ENCODE results near the gene LTB4R. TPM values are rescaled to one million over a fixed set of nuclear protein-coding genes. Genes with fewer than 3 reads are reported as not detected.

LTB4R gene

DNA sequence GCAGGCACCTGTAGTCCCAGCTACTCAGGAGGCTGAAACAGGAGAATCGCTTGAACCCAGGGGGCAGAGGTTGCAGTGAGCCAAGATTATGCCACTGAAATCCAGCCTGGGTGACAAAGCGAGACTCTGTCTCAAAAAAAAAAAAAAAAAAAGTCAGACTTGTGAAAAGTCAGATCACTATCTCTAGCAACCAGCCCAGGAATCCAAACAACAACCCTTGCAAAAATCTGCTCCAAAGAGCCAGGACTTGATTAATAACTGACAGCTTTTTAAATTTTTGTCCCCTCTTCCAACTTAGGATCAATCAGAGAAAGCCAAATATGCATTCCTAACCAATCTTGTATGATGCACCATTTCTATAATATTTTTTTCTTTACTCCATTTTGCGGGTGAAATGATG lies 49.0 kb downstream of the LTB4R start:
- Histone ChIP-seq H3K27me3 (ENCODE audit: control insufficient read depth, insufficient read depth, low read length) (no peaks in the 10 kb centered on the region), H3K4me2 (ENCODE audit: low read length) (no peak overlapping the region), H3K4me3 (ENCODE audit: low read length) (no peak overlapping the region), H3K9me3 (replicated peaks; ENCODE audit: low read length) (no peaks in the 10 kb centered on the region), H3K4me1 (ENCODE audit: control insufficient read depth, insufficient read depth, low read length) (peaks cover 25% of the 10 kb centered on the region), H3K36me3 (ENCODE audit: insufficient read depth, low read length) (no peaks in the 10 kb centered on the region), H3K9ac (ENCODE audit: low read depth, low read length) (no peak overlapping the region)

DNA sequence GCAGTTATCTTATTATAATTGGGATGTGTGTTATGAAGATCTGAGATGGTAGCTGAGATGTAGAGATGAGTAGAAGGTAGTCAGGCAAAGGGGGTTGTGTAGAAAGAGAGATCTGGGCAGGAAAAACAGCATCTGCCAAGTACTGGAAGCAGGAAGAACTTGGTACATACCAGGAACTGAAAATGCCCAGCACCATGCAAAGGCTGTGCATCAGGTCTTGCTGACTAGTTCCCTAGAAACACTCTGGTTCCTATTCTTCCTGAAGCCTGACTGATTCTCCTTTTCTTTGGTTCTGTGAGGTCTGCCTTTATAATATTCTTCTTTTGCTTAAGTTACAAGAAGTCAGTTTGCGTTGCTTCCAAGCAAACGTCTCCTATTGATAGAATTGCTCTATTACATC lies 50.0 kb downstream of the LTB4R start:
- no peaks in the 10 kb centered on the region for H3K27me3 ChIP-seq (ENCODE audit: control insufficient read depth, insufficient read depth, low read length)
- H3K4me3 ChIP-seq (ENCODE audit: low read length): no peak overlapping the region
- no peak overlapping the region for H3K4me2 ChIP-seq (ENCODE audit: low read length)
- H3K4me1 ChIP-seq (ENCODE audit: control insufficient read depth, insufficient read depth, low read length): peaks cover 35% of the 10 kb centered on the region
- peak overlapping the region; percentile 24 for H3K9ac ChIP-seq (ENCODE audit: low read depth, low read length)
- H3K36me3 ChIP-seq (ENCODE audit: insufficient read depth, low read length): no peaks in the 10 kb centered on the region
- H3K9me3 ChIP-seq (replicated peaks; ENCODE audit: low read length): no peaks in the 10 kb centered on the region

DNA sequence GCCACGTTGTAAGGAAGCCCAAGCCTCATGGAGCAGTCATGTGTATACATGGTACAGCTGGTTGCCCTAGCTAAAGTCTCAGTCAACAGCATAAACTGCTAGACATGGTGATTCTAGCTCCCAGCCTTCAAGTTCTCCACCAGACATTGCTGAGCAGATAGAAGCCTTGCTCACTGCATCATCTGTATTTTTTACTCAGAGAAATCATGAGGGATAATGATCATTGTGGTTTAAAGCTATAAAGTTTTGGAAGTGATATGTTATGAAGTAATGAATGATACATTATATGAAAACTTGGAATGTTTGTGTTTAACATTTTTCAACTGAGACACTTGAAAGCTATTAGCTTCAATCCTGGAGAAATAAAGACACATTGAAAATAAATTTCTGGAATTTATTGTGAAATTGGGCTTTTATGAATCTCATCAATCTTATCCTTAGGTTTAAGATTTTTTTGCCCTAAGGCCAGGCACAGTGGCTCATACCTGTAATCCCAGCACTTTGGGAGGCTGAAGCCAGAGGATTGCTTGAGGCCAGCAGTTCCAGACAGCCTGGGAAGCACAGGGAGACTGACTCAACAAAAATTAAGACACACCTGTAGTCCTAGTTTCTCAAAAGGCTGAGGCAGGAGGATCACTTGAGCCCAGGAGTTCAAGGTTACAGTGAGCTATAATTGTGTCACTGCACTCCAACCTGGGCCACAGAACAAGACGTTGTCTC lies 51.1 kb downstream of the LTB4R start:
- Histone ChIP-seq H3K4me1 (ENCODE audit: control insufficient read depth, insufficient read depth, low read length) (peaks cover 45% of the 10 kb centered on the region), H3K4me2 (ENCODE audit: low read length) (peak overlapping the region; percentile 26), H3K27me3 (ENCODE audit: control insufficient read depth, insufficient read depth, low read length) (no peaks in the 10 kb centered on the region), H3K9ac (ENCODE audit: low read depth, low read length) (peak overlapping the region; percentile 42), H3K9me3 (replicated peaks; ENCODE audit: low read length) (no peaks in the 10 kb centered on the region), H3K4me3 (ENCODE audit: low read length) (no peak overlapping the region), H3K36me3 (ENCODE audit: insufficient read depth, low read length) (no peaks in the 10 kb centered on the region)

DNA sequence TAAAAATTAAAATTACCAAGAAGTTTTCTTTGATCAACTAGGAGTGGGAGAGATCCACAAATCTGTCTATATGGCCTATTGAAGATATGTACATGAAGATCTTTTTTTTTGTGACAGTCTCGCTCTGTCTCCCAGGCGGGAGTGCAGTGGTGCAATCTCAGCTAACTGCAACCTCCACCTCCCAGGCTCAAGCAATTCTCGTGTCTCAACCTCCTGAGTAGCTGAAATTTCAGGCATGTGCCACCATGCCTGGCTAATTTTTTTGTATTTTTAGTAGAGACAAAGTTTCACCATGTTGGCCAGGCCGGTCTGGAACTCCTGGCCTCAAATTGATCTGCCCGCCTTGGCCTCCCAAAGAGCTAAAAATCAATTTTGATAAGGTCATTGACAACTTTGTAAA lies 52.1 kb downstream of the LTB4R start:
- no peaks in the 10 kb centered on the region for H3K27me3 ChIP-seq (ENCODE audit: control insufficient read depth, insufficient read depth, low read length)
- no peaks in the 10 kb centered on the region for H3K36me3 ChIP-seq (ENCODE audit: insufficient read depth, low read length)
- H3K4me2 ChIP-seq (ENCODE audit: low read length): no peak overlapping the region
- no peaks in the 10 kb centered on the region for H3K9me3 ChIP-seq (replicated peaks; ENCODE audit: low read length)
- peaks cover 49% of the 10 kb centered on the region for H3K4me1 ChIP-seq (ENCODE audit: control insufficient read depth, insufficient read depth, low read length)
- no peak overlapping the region for H3K9ac ChIP-seq (ENCODE audit: low read depth, low read length)
- no peak overlapping the region for H3K4me3 ChIP-seq (ENCODE audit: low read length)

DNA sequence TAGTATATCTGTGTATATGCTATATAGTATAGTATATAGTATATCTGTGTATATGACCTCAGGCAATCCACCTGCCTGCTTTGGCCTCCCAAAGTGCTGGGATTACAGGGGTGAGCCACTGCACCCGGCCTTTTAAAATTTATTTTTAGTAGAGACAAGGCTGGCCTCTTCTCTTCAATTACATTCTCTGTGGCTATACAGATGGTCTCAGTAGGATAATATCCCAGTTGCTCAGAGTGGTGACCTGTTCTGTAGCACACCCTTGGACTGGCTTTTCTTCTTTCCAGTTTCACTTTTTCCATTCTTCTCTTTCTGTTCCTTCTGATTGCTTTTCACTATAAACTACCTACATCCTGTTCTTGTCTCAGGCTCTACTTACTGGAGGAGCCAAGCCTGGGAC lies 53.5 kb downstream of the LTB4R start:
- H3K9ac ChIP-seq (ENCODE audit: low read depth, low read length): no peak overlapping the region
- peak overlapping the region; percentile 84 for H3K4me2 ChIP-seq (ENCODE audit: low read length)
- H3K36me3 ChIP-seq (ENCODE audit: insufficient read depth, low read length): no peaks in the 10 kb centered on the region
- no peaks in the 10 kb centered on the region for H3K27me3 ChIP-seq (ENCODE audit: control insufficient read depth, insufficient read depth, low read length)
- H3K4me3 ChIP-seq (ENCODE audit: low read length): no peak overlapping the region
- no peaks in the 10 kb centered on the region for H3K9me3 ChIP-seq (replicated peaks; ENCODE audit: low read length)
- H3K4me1 ChIP-seq (ENCODE audit: control insufficient read depth, insufficient read depth, low read length): peaks cover 55% of the 10 kb centered on the region

DNA sequence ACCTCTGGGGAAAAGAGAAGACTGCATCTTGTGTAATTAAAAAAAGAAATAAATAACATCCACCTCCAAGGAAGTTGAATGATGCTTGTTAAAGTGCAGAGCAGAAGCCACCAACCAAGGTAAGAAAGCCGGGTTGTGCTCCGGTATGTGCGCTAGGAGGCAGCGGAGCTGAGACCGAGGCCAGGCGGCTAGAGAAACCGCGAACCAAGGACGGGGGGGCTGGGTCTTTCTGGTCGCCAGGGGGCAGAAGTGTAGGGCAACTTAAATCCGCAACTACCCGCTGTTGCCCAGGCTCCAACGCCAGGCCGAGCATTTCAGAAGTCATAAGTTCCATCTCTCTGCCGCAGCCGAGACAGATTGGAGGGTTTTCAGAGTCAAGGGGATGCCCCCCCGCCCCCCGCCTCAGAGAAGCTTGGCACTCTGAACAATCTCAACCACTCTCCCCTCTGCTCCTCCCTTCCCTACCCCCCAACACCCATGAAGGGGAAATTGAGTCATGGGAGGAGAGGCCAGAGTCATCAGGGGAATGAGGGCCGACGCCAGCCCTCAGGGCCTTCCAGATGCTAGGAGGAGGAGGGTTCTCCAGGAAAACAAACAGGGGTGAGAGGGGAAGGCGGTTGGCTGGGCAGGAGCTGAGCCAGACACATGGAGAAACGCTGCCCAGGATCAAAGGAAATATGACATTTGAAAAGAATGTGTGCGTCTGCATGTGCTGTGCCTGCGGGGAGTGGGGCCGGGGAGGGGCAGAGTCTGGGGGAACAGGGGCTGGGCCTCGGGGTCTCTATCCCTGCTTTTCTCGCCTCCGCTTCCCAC lies 54.5 kb downstream of the LTB4R start:
- Histone ChIP-seq H3K27me3 (ENCODE audit: control insufficient read depth, insufficient read depth, low read length) (no peaks in the 10 kb centered on the region), H3K9ac (ENCODE audit: low read depth, low read length) (peak overlapping the region; percentile 86), H3K4me3 (ENCODE audit: low read length) (peak overlapping the region; percentile 72), H3K4me1 (ENCODE audit: control insufficient read depth, insufficient read depth, low read length) (peaks cover 55% of the 10 kb centered on the region), H3K4me2 (ENCODE audit: low read length) (peak overlapping the region; percentile 84), H3K36me3 (ENCODE audit: insufficient read depth, low read length) (no peaks in the 10 kb centered on the region), H3K9me3 (replicated peaks; ENCODE audit: low read length) (no peaks in the 10 kb centered on the region)

DNA sequence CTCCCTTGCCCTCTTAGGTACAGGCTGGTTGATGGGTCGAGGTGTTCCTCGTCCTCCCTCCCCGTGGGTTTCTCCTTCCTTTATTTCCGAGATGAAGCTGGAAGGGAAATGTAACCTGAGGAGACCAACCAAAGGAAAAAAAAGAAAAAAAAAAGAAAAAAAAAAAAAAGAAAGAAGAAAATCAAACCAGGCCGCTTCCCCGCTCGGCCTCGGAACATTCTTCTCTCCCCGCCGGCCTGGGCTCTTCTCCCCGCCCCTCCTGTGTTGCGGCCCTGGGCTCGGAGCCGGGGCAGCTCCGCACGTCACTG lies 55.1 kb downstream of the LTB4R start:
- no peaks in the 10 kb centered on the region for H3K27me3 ChIP-seq (ENCODE audit: control insufficient read depth, insufficient read depth, low read length)
- H3K9ac ChIP-seq (ENCODE audit: low read depth, low read length): peak overlapping the region; percentile 86
- peak overlapping the region; percentile 84 for H3K4me2 ChIP-seq (ENCODE audit: low read length)
- peak overlapping the region; percentile 72 for H3K4me3 ChIP-seq (ENCODE audit: low read length)
- no peaks in the 10 kb centered on the region for H3K9me3 ChIP-seq (replicated peaks; ENCODE audit: low read length)
- H3K4me1 ChIP-seq (ENCODE audit: control insufficient read depth, insufficient read depth, low read length): peaks cover 52% of the 10 kb centered on the region
- H3K36me3 ChIP-seq (ENCODE audit: insufficient read depth, low read length): no peaks in the 10 kb centered on the region

DNA sequence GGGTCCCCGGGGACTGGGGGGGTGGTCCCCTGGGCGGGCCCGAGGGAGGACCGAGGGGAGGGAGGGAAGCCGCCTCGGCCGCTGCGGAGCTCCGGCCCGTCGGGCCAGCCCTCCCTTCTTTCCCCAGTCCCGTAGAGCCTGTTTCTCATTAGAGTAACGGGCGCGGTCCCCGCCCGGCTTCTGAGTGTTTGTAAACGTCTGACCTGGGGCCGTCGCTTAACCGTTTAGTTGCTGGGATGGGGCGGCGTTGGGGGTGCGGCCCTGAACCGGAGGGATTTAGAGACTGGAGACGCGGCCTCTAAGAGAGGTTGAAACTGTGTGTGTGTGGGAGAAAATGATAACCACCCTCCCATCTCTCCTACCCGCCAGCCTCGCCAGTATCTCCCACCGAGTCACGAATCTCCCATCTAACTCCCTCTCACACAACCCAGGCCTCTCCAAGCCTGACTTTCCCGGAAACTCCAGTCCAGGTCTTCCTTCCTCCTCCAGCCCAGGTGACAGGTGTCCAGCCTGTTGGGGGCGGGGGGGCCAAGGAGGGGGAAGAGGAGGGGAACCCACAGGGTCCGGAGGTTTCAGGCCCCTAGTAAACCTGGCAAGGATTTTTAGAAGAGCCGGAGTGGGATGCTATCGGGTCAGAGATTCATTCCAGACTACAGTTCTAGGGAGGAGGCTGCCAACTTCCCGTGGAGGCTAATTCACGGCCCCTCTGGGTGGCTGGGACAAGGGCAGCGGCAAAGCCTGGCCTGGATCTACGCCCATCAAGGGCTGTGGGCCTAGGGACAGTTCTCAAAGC lies 55.6 kb downstream of the LTB4R start:
- Histone ChIP-seq H3K4me1 (ENCODE audit: control insufficient read depth, insufficient read depth, low read length) (peaks cover 47% of the 10 kb centered on the region), H3K4me2 (ENCODE audit: low read length) (peak overlapping the region; percentile 84), H3K27me3 (ENCODE audit: control insufficient read depth, insufficient read depth, low read length) (no peaks in the 10 kb centered on the region), H3K4me3 (ENCODE audit: low read length) (peak overlapping the region; percentile 72), H3K36me3 (ENCODE audit: insufficient read depth, low read length) (no peaks in the 10 kb centered on the region), H3K9ac (ENCODE audit: low read depth, low read length) (peak overlapping the region; percentile 86), H3K9me3 (replicated peaks; ENCODE audit: low read length) (no peaks in the 10 kb centered on the region)

Small RNAs within 50 kb of the gene (small RNA-seq; reads per million reads assigned to genes)
- not detected for gene RF00026
